ENCODE data around the gene NDRG3.

DNA sequence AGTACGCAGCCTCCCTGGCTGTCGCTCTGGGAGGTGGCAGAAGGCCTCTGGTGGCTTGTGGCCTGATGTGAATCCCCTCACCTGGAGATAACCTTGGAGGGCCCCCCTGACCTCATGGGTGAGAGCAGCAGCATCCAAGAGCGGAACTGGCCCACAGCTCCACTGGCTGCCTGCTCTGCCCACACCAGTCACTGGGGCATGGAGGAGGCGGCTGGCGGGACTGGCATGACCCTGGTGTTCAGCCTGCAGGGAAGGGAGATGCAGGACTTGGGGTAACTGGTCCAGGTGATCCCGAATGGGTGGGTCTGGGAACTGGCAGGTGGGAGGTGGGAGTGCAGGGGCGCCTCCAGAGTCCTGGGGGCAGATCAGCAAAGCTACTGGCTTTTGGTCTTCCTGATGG is 38.2 kb upstream of the NDRG3 start:
- TF ChIP-seq, protein P1, sequence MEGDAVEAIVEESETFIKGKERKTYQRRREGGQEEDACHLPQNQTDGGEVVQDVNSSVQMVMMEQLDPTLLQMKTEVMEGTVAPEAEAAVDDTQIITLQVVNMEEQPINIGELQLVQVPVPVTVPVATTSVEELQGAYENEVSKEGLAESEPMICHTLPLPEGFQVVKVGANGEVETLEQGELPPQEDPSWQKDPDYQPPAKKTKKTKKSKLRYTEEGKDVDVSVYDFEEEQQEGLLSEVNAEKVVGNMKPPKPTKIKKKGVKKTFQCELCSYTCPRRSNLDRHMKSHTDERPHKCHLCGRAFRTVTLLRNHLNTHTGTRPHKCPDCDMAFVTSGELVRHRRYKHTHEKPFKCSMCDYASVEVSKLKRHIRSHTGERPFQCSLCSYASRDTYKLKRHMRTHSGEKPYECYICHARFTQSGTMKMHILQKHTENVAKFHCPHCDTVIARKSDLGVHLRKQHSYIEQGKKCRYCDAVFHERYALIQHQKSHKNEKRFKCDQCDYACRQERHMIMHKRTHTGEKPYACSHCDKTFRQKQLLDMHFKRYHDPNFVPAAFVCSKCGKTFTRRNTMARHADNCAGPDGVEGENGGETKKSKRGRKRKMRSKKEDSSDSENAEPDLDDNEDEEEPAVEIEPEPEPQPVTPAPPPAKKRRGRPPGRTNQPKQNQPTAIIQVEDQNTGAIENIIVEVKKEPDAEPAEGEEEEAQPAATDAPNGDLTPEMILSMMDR (conservative IDR thresholded peaks at IDR 0.05), result no peak
- no peak for TF ChIP-seq EZH2 (IDR thresholded peaks at IDR 0.05; ENCODE audit: low read depth)

Data from PC-9 (cell line).